Fibroblast of the conjunctiva (primary cell): ENCODE results near the gene PADI2.

Experiments
- DNase-seq: peaks from one replicate; pipeline ENCODE4 v3.0.0-alpha.2; 2010; ENCODE audit warnings: low read depth

The PADI2 gene

GRCh38 chr1:17053685-17054410, 65.4 kb downstream of the PADI2 start, which contains the start of gene SDHB:
SDHB (minus strand) TSS chr1:17054032; CDS start chr1:17054019, 13 bp downstream.
- DNase-seq = peak; percentile 98

- no peak for DNase-seq
These were observed 66.1 kb downstream of the PADI2 start for GRCh38 chr1:17053086-17053684.

GRCh38 chr1:17052641-17053040, 66.6 kb downstream of the PADI2 start:
- DNase-seq = no peak

GRCh38 chr1:17052038-17052437, 67.2 kb downstream of the PADI2 start:
- no peak for DNase-seq

- DNase-seq = no peak
These were observed 71.3 kb downstream of the PADI2 start for GRCh38 chr1:17047924-17048323.

GRCh38 chr1:17046334-17046657, 73.0 kb downstream of the PADI2 start:
- no peak for DNase-seq

GRCh38 chr1:17045634-17046333, 73.5 kb downstream of the PADI2 start:
- DNase-seq = peak; percentile 64

GRCh38 chr1:17045150-17045549, 74.1 kb downstream of the PADI2 start:
- no peak for DNase-seq

GRCh38 chr1:17043676-17044075, 75.6 kb downstream of the PADI2 start:
- no peak for DNase-seq

GRCh38 chr1:17040135-17040534, 79.1 kb downstream of the PADI2 start:
- DNase-seq = no peak

- no peak for DNase-seq
These were observed 79.7 kb downstream of the PADI2 start for GRCh38 chr1:17039522-17039921.

- DNase-seq = no peak
These were observed 85.8 kb downstream of the PADI2 start for GRCh38 chr1:17033481-17033880.

GRCh38 chr1:17032741-17033140, 86.5 kb downstream of the PADI2 start:
- DNase-seq = no peak

- no peak for DNase-seq
These were observed 87.8 kb downstream of the PADI2 start for GRCh38 chr1:17031436-17031835.

GRCh38 chr1:17030206-17030605, 89.0 kb downstream of the PADI2 start:
- DNase-seq = no peak

GRCh38 chr1:17028662-17029188, 90.5 kb downstream of the PADI2 start:
- DNase-seq = no peak

GRCh38 chr1:17027900-17028299, 91.4 kb downstream of the PADI2 start:
- no peak for DNase-seq

- peak; percentile 49 for DNase-seq
These were observed 91.8 kb downstream of the PADI2 start for GRCh38 chr1:17027403-17027802.

- DNase-seq = no peak
These were observed 94.5 kb downstream of the PADI2 start for GRCh38 chr1:17024721-17025120.

- DNase-seq = no peak
These were observed 95.7 kb downstream of the PADI2 start for GRCh38 chr1:17023573-17023972.

- no peak for DNase-seq
These were observed 96.1 kb downstream of the PADI2 start for GRCh38 chr1:17023102-17023501.

- DNase-seq = no peak
These were observed 97.4 kb downstream of the PADI2 start for GRCh38 chr1:17021896-17022295.

- no peak for DNase-seq
These were observed 98.7 kb downstream of the PADI2 start for GRCh38 chr1:17020502-17020901.
